Measurements from ENCODE around the gene ARSG. TPM values are rescaled to one million over a fixed set of nuclear protein-coding genes. Genes with fewer than 3 reads are reported as not detected.
A peak's percentile ranks its signal among the peaks of the same experiment; 100 is the strongest.

Gene ARSG
- total and polyA plus RNA-seq, 2 of the 13 experiments (the other 11 are each of a cell fraction or from before 2014, with no cell fraction given) = 3.7 to 15.2 TPM

- ATAC-seq (no peak), DNase-seq (ENCODE audit: low spot score) (no peak), FAIRE-seq (no peak)
- Histone ChIP-seq H3K79me2 (ENCODE audit: insufficient read depth, low read length) (no peaks in the 10 kb centered on the region), H3K36me3 (replicated peaks in 1 of 2; ENCODE audit: control insufficient read depth in 1 of 2, insufficient read depth in 2 of 2, low read length in 2 of 2) (no peaks in the 10 kb centered on the region), H3K4me3 (replicated peaks in 1 of 3; ENCODE audit: insufficient read depth in 1 of 3, low read depth in 2 of 3, low read length in 3 of 3) (no peak overlapping the region), H3K9me3 (ENCODE audit: low read length) (no peaks in the 10 kb centered on the region), H3K27ac (ENCODE audit: extremely low read length, insufficient read depth, low read length) (no peak overlapping the region), H3K27me3 (ENCODE audit: control insufficient read depth in 1 of 2, insufficient read depth in 2 of 2, low read length in 2 of 2) (no peaks in the 10 kb centered on the region), H3K4me1 (ENCODE audit: insufficient read depth, low read length) (peaks cover 62% of the 10 kb centered on the region), H3K9ac (ENCODE audit: insufficient read depth, low read depth, low read length) (no peak overlapping the region), H4K20me1 (ENCODE audit: insufficient read depth, low read length) (no peaks in the 10 kb centered on the region), H3K4me2 (ENCODE audit: low read depth, low read length) (no peak overlapping the region), H2AFZ (ENCODE audit: low read length) (no peak overlapping the region)
- CTCF ChIA-PET (ENCODE audit: low intra/inter-chr PET ratio, low total read pairs) = no interaction called here
- POLR2A ChIA-PET = no interaction called here
- in situ Hi-C loops (cut with HindIII; ENCODE audit: extremely low pct_ligation_motif_present, low pct_unique_long_range_greater_than_20kb) (no loop called here), intact Hi-C loops (cut with micrococcal nuclease; ENCODE audit: unreplicated experiment) (no loop called here)
- BruUV-seq (replicated peaks) = no TSS peak
- WGBS (ENCODE audit: low lambda C conversion rate) = 97% methylated on average over 7 of the region's 7 CpGs
- TF ChIP-seq ZNF687 (CRISPR knock-in tag; IDR thresholded peaks at IDR 0.05) (no peak), ZNF598 (CRISPR knock-in tag; IDR thresholded peaks at IDR 0.05; ENCODE audit: borderline replicate concordance) (no peak), ZNF441 (CRISPR knock-in tag; IDR thresholded peaks at IDR 0.05; ENCODE audit: borderline replicate concordance) (no peak), TRIM24 (CRISPR knock-in tag; IDR thresholded peaks at IDR 0.05) (no peak), ZNF629 (CRISPR knock-in tag; conservative IDR thresholded peaks at IDR 0.05) (peak; percentile 85), ZNF207 (IDR thresholded peaks at IDR 0.05; ENCODE audit: borderline replicate concordance) (no peak), EEA1 (CRISPR knock-in tag; IDR thresholded peaks at IDR 0.05; ENCODE audit: borderline replicate concordance) (no peak), ZNF770 (CRISPR knock-in tag; IDR thresholded peaks at IDR 0.05) (peak; percentile 65), ZNF530 (CRISPR knock-in tag; IDR thresholded peaks at IDR 0.05; ENCODE audit: low read depth) (no peak), AKAP8 (CRISPR knock-in tag; IDR thresholded peaks at IDR 0.05) (no peak), ZMYM3 (CRISPR knock-in tag; IDR thresholded peaks at IDR 0.05) (0 out of 2 replicates have a peak, but pooled peaks have one; percentile 39), PHF8 (CRISPR knock-in tag; IDR thresholded peaks at IDR 0.05) (no peak), ZNF230 (CRISPR knock-in tag; IDR thresholded peaks at IDR 0.05) (no peak)
- TF ChIP-seq, protein P1, sequence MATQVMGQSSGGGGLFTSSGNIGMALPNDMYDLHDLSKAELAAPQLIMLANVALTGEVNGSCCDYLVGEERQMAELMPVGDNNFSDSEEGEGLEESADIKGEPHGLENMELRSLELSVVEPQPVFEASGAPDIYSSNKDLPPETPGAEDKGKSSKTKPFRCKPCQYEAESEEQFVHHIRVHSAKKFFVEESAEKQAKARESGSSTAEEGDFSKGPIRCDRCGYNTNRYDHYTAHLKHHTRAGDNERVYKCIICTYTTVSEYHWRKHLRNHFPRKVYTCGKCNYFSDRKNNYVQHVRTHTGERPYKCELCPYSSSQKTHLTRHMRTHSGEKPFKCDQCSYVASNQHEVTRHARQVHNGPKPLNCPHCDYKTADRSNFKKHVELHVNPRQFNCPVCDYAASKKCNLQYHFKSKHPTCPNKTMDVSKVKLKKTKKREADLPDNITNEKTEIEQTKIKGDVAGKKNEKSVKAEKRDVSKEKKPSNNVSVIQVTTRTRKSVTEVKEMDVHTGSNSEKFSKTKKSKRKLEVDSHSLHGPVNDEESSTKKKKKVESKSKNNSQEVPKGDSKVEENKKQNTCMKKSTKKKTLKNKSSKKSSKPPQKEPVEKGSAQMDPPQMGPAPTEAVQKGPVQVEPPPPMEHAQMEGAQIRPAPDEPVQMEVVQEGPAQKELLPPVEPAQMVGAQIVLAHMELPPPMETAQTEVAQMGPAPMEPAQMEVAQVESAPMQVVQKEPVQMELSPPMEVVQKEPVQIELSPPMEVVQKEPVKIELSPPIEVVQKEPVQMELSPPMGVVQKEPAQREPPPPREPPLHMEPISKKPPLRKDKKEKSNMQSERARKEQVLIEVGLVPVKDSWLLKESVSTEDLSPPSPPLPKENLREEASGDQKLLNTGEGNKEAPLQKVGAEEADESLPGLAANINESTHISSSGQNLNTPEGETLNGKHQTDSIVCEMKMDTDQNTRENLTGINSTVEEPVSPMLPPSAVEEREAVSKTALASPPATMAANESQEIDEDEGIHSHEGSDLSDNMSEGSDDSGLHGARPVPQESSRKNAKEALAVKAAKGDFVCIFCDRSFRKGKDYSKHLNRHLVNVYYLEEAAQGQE (IDR thresholded peaks at IDR 0.05; ENCODE audit: borderline replicate concordance in 1 of 2, low read depth in 1 of 2, low read length in 2 of 2) = no peak
These were observed 29.8 kb downstream of the ARSG start for GRCh38 chr17:68320943-68321555.
